Stimulated activated CD8-positive, alpha-beta memory T cell treated with anti-CD3 and anti-CD28 coated beads, Interleukin-2, amount 100 ng/mL, for 48 hours (primary cell): ENCODE data around the gene ALG12.

ENCODE experiments used
- DNase-seq, 2 donors: peaks; one replicate each; pipeline ENCODE4 v3.0.0-alpha.2; 2020; ENCODE audit warnings: low read depth in 2 of 2

The ALG12 gene

GRCh38 chr22:49913026-49913425 lies 5.2 kb downstream of the ALG12 start:
- DNase-seq, result no peak

- no peak for DNase-seq
Measured at GRCh38 chr22:49911881-49912625, 6.2 kb downstream of the ALG12 start.

GRCh38 chr22:49910229-49911155 lies 7.7 kb downstream of the ALG12 start:
- DNase-seq, result no peak

- no peak for DNase-seq
Measured at GRCh38 chr22:49909476-49910205, 8.6 kb downstream of the ALG12 start.

- DNase-seq, result no peak
Measured at GRCh38 chr22:49907807-49908206, 10.4 kb downstream of the ALG12 start.

- DNase-seq, result no peak
Measured at GRCh38 chr22:49906799-49907290, 11.4 kb downstream of the ALG12 start.

- DNase-seq, result no peak
Measured at GRCh38 chr22:49906071-49906798, 12.0 kb downstream of the ALG12 start.

GRCh38 chr22:49905465-49905864 lies 12.8 kb downstream of the ALG12 start:
- no peak for DNase-seq

- DNase-seq, result no peak
Measured at GRCh38 chr22:49904040-49904369, 14.2 kb downstream of the ALG12 start.

GRCh38 chr22:49903322-49904039 lies 14.8 kb downstream of the ALG12 start:
- DNase-seq, result no peak

GRCh38 chr22:49901457-49901856 lies 16.8 kb downstream of the ALG12 start:
- no peak for DNase-seq

GRCh38 chr22:49900441-49901230 lies 17.6 kb downstream of the ALG12 start:
- no peak for DNase-seq

- DNase-seq, result no peak
Measured at GRCh38 chr22:49899530-49899929, 18.7 kb downstream of the ALG12 start.

GRCh38 chr22:49897015-49897684 lies 21.1 kb downstream of the ALG12 start:
- no peak for DNase-seq

- DNase-seq, result no peak
Measured at GRCh38 chr22:49896201-49896600, 22.0 kb downstream of the ALG12 start.

GRCh38 chr22:49894322-49895054 lies 23.8 kb downstream of the ALG12 start:
- no peak for DNase-seq

- DNase-seq, result no peak
Measured at GRCh38 chr22:49893025-49893424, 25.2 kb downstream of the ALG12 start.

GRCh38 chr22:49892226-49892899 lies 25.9 kb downstream of the ALG12 start:
- no peak for DNase-seq
